A673 (cell line): Measurements from ENCODE around the gene RGS7. TPM values are rescaled to one million over a fixed set of nuclear protein-coding genes. Genes with fewer than 3 reads are reported as not detected.

Source experiments
- BruUV-seq: library from RNA; stranded (reverse); fragments of 400-500 nt; replicated peaks from 2 replicates; lab custom pipeline; 2021; lab: Mats Ljungman, UMichigan
- CTCF ChIA-PET: fragments of 300-600 bp; sonication (Branson Sonifier 250); formaldehyde crosslinking; loops from one replicate; lab custom pipeline; 2022; ENCODE audit warnings: antibody characterized with exemption; lab: Charles Lee
- POLR2A ChIA-PET: fragments of 300-600 bp; sonication (Branson Sonifier 250); formaldehyde crosslinking; loops from one replicate; lab custom pipeline; 2022; ENCODE audit warnings: antibody characterized with exemption; ENCODE audit not compliant: low non-redundant PET; lab: Charles Lee
- DNase-seq: peaks from one replicate; pipeline ENCODE4 v3.0.0-alpha.2; 2015; ENCODE audit warnings: low spot score
- H3K27ac ChIP-seq: fragments of 200-600 bp; sonication (generic); 2 replicates; pipeline ENCODE4 v1.5.1; 2016; ENCODE audit warnings: mixed run types, low read depth, mild to moderate bottlenecking, mixed read lengths, antibody characterized with exemption, low read length; ENCODE audit not compliant: poor library complexity, severe bottlenecking
- H3K27me3 ChIP-seq: fragments of 200-600 bp; sonication (generic); replicated peaks from 2 replicates; pipeline ENCODE4 v1.6.1; 2017; ENCODE audit warnings: mixed run types, low read depth, mild to moderate bottlenecking, mixed read lengths, antibody characterized with exemption, low read length; ENCODE audit not compliant: insufficient read depth, poor library complexity
- H3K36me3 ChIP-seq: fragments of 200-600 bp; sonication (generic); 2 replicates; pipeline ENCODE4 v1.6.1; 2016; ENCODE audit warnings: mixed run types, mild to moderate bottlenecking, mixed read lengths, antibody characterized with exemption, low read length; ENCODE audit not compliant: insufficient read depth, poor library complexity, severe bottlenecking
- H3K4me1 ChIP-seq: fragments of 200-600 bp; sonication (generic); 2 replicates; pipeline ENCODE4 v1.6.1; 2017; ENCODE audit warnings: mixed run types, mild to moderate bottlenecking, mixed read lengths, antibody characterized with exemption, low read length; ENCODE audit not compliant: insufficient read depth, poor library complexity, severe bottlenecking
- H3K4me3 ChIP-seq: fragments of 200-600 bp; sonication (generic); 2 replicates; pipeline ENCODE4 v1.5.1; 2016; ENCODE audit warnings: low read depth, mixed run types, mild to moderate bottlenecking, mixed read lengths, low read length; ENCODE audit not compliant: poor library complexity, severe bottlenecking
- H3K9me3 ChIP-seq: fragments of 200-600 bp; sonication (generic); 2 replicates; pipeline ENCODE4 v1.6.1; 2016; ENCODE audit warnings: mixed run types, low read depth, mild to moderate bottlenecking, mixed read lengths, antibody characterized with exemption, low read length; ENCODE audit not compliant: poor library complexity, severe bottlenecking
- EZH2 ChIP-seq: fragments of 200-600 bp; sonication (generic); IDR thresholded peaks from 2 replicates; pipeline ENCODE4 v1.6.1; 2017; ENCODE audit warnings: borderline replicate concordance, low read depth, mild to moderate bottlenecking, mixed read lengths, antibody characterized with exemption, low read length; ENCODE audit not compliant: poor library complexity, severe bottlenecking
- intact Hi-C: fragments of 100-400 bp; cut with micrococcal nuclease; formaldehyde crosslinking; loops from one replicate; pipeline ENCODE4 v1.10.0; 2022; ENCODE audit not compliant: unreplicated experiment
- total RNA-seq: library from RNA; stranded (reverse); gene quantifications from 2 replicates; pipeline ENCODE4 v1.2.3, GENCODE V29; 2021
- TF ChIP-seq, protein P1 (sequence below): fragments of 300-800, 200-600 bp; sonication (generic); conservative IDR thresholded peaks from 2 replicates; pipeline ENCODE4 v1.5.1; 2017; ENCODE audit warnings: low read depth, mild to moderate bottlenecking, antibody characterized with exemption, low read length, moderate library complexity, mixed read lengths

The RGS7 gene
- total RNA-seq, 1 experiment from 2014 or later = not detected

DNA sequence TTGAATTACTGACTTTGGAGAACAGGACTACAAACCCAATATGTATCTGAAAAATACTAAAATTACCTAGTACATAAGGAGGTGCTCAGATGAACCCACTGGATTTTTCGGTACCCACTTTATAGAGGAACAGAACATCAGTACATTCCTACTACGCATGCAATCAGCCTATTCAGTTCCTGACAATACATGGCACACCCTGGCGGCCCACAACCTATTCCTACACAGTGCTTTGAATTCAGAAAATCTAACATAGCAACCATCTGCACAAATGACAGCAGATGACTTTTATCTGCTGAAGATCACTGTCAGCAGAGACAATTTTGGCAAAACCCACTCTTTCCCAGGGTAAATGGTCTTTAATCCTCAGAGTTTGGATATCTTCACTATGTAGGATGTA is 487.9 kb downstream of the RGS7 start:
- H3K36me3 ChIP-seq = no peaks in the 10 kb centered on the region
- no TSS peak for BruUV-seq
- POLR2A ChIA-PET = no interaction called here
- no peaks in the 10 kb centered on the region for H3K9me3 ChIP-seq
- H3K27me3 ChIP-seq = no peaks in the 10 kb centered on the region
- TF ChIP-seq, protein P1, sequence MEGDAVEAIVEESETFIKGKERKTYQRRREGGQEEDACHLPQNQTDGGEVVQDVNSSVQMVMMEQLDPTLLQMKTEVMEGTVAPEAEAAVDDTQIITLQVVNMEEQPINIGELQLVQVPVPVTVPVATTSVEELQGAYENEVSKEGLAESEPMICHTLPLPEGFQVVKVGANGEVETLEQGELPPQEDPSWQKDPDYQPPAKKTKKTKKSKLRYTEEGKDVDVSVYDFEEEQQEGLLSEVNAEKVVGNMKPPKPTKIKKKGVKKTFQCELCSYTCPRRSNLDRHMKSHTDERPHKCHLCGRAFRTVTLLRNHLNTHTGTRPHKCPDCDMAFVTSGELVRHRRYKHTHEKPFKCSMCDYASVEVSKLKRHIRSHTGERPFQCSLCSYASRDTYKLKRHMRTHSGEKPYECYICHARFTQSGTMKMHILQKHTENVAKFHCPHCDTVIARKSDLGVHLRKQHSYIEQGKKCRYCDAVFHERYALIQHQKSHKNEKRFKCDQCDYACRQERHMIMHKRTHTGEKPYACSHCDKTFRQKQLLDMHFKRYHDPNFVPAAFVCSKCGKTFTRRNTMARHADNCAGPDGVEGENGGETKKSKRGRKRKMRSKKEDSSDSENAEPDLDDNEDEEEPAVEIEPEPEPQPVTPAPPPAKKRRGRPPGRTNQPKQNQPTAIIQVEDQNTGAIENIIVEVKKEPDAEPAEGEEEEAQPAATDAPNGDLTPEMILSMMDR = no peak
- TF ChIP-seq EZH2 = no peak
- intact Hi-C loops = no loop called here
- CTCF ChIA-PET = no interaction called here
- H3K4me1 ChIP-seq = no peaks in the 10 kb centered on the region
- no peak overlapping the region for H3K4me3 ChIP-seq
- no peak for DNase-seq
- no peak overlapping the region for H3K27ac ChIP-seq

DNA sequence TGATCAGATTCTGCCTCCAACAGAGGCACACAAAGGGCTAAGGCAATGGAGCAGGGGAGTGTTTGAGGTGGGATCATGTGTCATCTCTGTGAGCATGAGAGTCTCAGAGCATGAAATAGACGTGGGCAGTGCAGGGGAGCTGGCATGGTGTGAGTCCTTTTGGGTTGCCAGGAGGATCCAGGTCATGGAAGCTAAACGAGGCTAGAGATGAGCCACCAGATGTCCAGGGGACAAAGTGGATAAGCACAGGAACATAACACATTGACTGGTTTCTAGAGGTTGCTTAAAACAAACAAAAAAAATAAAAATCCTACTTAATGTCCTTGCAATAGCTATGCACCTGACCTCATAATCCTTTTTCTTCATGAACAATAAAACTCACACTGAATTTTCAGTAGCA is 490.3 kb downstream of the RGS7 start:
- Histone ChIP-seq H3K4me3 (no peak overlapping the region), H3K36me3 (no peaks in the 10 kb centered on the region), H3K4me1 (no peaks in the 10 kb centered on the region), H3K27me3 (no peaks in the 10 kb centered on the region), H3K27ac (no peak overlapping the region), H3K9me3 (no peaks in the 10 kb centered on the region)
- CTCF ChIA-PET = no interaction called here
- BruUV-seq = no TSS peak
- TF ChIP-seq, protein P1 = no peak
- no peak for TF ChIP-seq EZH2
- no peak for DNase-seq
- POLR2A ChIA-PET = no interaction called here
- intact Hi-C loops = no loop called here

DNA sequence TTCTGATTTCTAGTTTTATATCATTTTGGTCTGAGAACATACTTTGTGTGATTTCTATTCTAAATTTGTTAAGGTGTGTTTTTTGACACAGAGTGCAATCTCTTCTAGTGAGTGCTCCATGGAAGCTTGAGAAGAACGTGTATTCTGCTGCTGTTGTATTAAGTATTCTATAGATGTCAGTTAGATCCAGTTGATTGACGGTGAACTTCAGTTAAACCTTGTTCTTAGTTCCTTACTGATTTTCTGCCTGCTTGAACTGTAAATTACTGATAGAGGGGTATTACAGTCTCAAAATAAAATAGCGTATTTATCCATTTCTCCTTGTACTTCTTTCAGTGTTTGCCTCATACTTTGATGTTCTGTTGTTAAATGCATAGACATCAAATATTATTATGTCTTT is 497.0 kb downstream of the RGS7 start:
- Histone ChIP-seq H3K4me1 (no peaks in the 10 kb centered on the region), H3K9me3 (no peaks in the 10 kb centered on the region), H3K4me3 (no peak overlapping the region), H3K36me3 (no peaks in the 10 kb centered on the region), H3K27me3 (no peaks in the 10 kb centered on the region), H3K27ac (no peak overlapping the region)
- ChIA-PET CTCF (no interaction called here), POLR2A (no interaction called here)
- BruUV-seq = no TSS peak
- intact Hi-C loops = no loop called here
- TF ChIP-seq, protein P1 = no peak
- no peak for TF ChIP-seq EZH2
- DNase-seq = no peak
